ENCODE results near the gene MRPS18C.

The MRPS18C gene

GRCh38 chr4:83431200-83431599 lies 24.7 kb upstream of the MRPS18C start:
- no peak for DNase-seq
- Histone ChIP-seq H3K27me3 (ENCODE audit: insufficient read depth, low read depth, severe bottlenecking) (no peaks in the 10 kb centered on the region), H3K4me3 (ENCODE audit: low read depth, low read length) (no peak overlapping the region), H3K27ac (no peak overlapping the region), H3K36me3 (no peaks in the 10 kb centered on the region), H3K9me3 (ENCODE audit: severe bottlenecking) (no peaks in the 10 kb centered on the region)
- no peak for TF ChIP-seq CTCF (IDR thresholded peaks at IDR 0.05; ENCODE audit: low read depth, low read length)

- no peaks in the 10 kb centered on the region for H3K27me3 ChIP-seq (ENCODE audit: insufficient read depth, low read depth, severe bottlenecking)
- H3K27ac ChIP-seq: no peak overlapping the region
- H3K4me3 ChIP-seq (ENCODE audit: low read depth, low read length): no peak overlapping the region
- no peaks in the 10 kb centered on the region for H3K9me3 ChIP-seq (ENCODE audit: severe bottlenecking)
- no peak for TF ChIP-seq CTCF (IDR thresholded peaks at IDR 0.05; ENCODE audit: low read depth, low read length)
- H3K36me3 ChIP-seq: no peaks in the 10 kb centered on the region
- DNase-seq: no peak
Measured at GRCh38 chr4:83436680-83437079, 19.2 kb upstream of the MRPS18C start.

- DNase-seq: no peak
- no peak overlapping the region for H3K27ac ChIP-seq
- TF ChIP-seq CTCF (IDR thresholded peaks at IDR 0.05; ENCODE audit: low read depth, low read length): no peak
- H3K9me3 ChIP-seq (ENCODE audit: severe bottlenecking): no peaks in the 10 kb centered on the region
- no peak overlapping the region for H3K4me3 ChIP-seq (ENCODE audit: low read depth, low read length)
- H3K36me3 ChIP-seq: no peaks in the 10 kb centered on the region
- no peaks in the 10 kb centered on the region for H3K27me3 ChIP-seq (ENCODE audit: insufficient read depth, low read depth, severe bottlenecking)
Measured at GRCh38 chr4:83438719-83439118, 17.1 kb upstream of the MRPS18C start.

GRCh38 chr4:83440148-83440814 lies 15.6 kb upstream of the MRPS18C start:
- no peak for DNase-seq
- no peaks in the 10 kb centered on the region for H3K36me3 ChIP-seq
- no peak overlapping the region for H3K4me3 ChIP-seq (ENCODE audit: low read depth, low read length)
- H3K27me3 ChIP-seq (ENCODE audit: insufficient read depth, low read depth, severe bottlenecking): no peaks in the 10 kb centered on the region
- TF ChIP-seq CTCF (IDR thresholded peaks at IDR 0.05; ENCODE audit: low read depth, low read length): no peak
- no peak overlapping the region for H3K27ac ChIP-seq
- H3K9me3 ChIP-seq (ENCODE audit: severe bottlenecking): no peaks in the 10 kb centered on the region

GRCh38 chr4:83440899-83441298 lies 15.0 kb upstream of the MRPS18C start:
- Histone ChIP-seq H3K9me3 (ENCODE audit: severe bottlenecking) (no peaks in the 10 kb centered on the region), H3K36me3 (no peaks in the 10 kb centered on the region), H3K4me3 (ENCODE audit: low read depth, low read length) (no peak overlapping the region), H3K27ac (no peak overlapping the region), H3K27me3 (ENCODE audit: insufficient read depth, low read depth, severe bottlenecking) (no peaks in the 10 kb centered on the region)
- no peak for DNase-seq
- TF ChIP-seq CTCF (IDR thresholded peaks at IDR 0.05; ENCODE audit: low read depth, low read length): no peak

GRCh38 chr4:83449009-83449408 lies 6.8 kb upstream of the MRPS18C start:
- DNase-seq: no peak
- Histone ChIP-seq H3K36me3 (peaks cover 10% of the 10 kb centered on the region), H3K4me3 (ENCODE audit: low read depth, low read length) (no peak overlapping the region), H3K27me3 (ENCODE audit: insufficient read depth, low read depth, severe bottlenecking) (no peaks in the 10 kb centered on the region), H3K27ac (no peak overlapping the region), H3K9me3 (ENCODE audit: severe bottlenecking) (no peaks in the 10 kb centered on the region)
- TF ChIP-seq CTCF (IDR thresholded peaks at IDR 0.05; ENCODE audit: low read depth, low read length): no peak
